GM13977 (cell line): ENCODE data around the gene HOXA10.

Source experiments
- DNase-seq: peaks from one replicate; pipeline ENCODE4 v3.0.0; 2012; ENCODE audit warnings: low spot score
- in situ Hi-C: fragments of 300-500 bp; cut with MboI; formaldehyde crosslinking; loops from one replicate; pipeline ENCODE4 v1.12.0; 2022; ENCODE audit warnings: low sequenced_read_pairs, low pct_unique_long_range_greater_than_20kb, mixed read lengths, inconsistent platforms; ENCODE audit not compliant: unreplicated experiment
- TF ChIP-seq, protein P1 (sequence below): IDR thresholded peaks from 2 replicates; pipeline ENCODE4 v1.5.1; 2012; ENCODE audit warnings: mild to moderate bottlenecking, control low read depth; ENCODE audit not compliant: insufficient read depth; ENCODE audit errors: extremely low read depth, missing control alignments

Gene HOXA10

DNA sequence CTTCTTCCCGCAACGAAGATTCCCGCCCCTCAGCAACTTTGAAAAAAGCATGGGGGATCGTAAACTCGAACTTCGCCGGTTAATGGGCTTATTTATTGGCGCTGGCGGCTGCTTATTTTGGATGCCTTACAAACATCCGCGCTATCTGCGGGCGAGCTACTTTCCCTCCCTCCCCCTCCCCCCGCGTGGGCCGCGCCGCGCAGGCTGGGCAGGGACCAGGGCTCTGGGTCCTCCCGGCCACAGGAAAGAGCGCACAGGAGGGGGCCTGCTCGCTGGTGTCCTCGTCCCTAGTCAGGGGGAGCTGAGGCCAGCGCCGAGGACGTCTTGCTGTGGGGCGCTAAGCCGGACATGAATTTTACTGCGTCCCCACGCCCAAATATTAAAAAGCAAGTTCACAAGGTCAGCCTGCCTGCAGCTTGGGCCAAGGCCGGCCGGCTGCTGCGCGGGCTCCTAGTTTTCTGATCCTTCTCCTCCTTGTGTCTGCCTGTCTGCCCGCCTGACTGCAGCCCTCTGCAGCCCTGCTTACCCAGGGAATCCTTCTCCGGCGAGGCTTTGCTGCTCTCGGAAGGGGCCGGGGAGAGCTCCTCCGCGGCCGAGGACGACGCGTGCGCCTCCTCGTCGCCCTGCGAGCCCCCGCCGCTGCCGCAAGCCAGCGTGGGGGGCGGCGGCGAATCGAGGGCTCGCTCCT lies 1.2 kb downstream of the HOXA10 start:
- in situ Hi-C loops = loop anchor here (25.0 kb wide), 1 partner anchor 811 kb away; no protein-coding TSS in a partner anchor
- DNase-seq = no peak
- TF ChIP-seq, protein P1, sequence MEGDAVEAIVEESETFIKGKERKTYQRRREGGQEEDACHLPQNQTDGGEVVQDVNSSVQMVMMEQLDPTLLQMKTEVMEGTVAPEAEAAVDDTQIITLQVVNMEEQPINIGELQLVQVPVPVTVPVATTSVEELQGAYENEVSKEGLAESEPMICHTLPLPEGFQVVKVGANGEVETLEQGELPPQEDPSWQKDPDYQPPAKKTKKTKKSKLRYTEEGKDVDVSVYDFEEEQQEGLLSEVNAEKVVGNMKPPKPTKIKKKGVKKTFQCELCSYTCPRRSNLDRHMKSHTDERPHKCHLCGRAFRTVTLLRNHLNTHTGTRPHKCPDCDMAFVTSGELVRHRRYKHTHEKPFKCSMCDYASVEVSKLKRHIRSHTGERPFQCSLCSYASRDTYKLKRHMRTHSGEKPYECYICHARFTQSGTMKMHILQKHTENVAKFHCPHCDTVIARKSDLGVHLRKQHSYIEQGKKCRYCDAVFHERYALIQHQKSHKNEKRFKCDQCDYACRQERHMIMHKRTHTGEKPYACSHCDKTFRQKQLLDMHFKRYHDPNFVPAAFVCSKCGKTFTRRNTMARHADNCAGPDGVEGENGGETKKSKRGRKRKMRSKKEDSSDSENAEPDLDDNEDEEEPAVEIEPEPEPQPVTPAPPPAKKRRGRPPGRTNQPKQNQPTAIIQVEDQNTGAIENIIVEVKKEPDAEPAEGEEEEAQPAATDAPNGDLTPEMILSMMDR = no peak

DNA sequence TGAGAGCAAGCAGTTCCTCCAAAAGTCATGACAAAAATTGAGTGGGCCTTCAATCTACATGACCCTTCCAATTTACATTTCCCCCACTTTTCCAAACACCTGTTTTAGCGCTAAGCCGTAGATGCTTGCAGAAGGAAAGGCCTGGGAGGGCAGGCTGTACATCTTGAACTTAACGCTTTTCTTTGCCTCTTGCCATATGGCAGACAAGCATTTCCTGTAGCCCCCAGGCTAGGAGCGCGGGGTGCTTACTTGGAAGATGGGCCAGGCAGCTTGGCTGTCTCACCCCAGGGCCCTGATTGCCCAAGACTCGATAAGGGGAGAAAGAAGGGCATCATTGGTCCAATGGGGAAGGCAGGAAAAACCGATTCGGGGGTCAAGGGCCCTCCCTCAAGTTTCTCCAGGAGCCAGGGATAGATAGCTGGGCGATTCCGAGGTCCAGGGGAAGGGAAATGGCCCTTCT lies 1.8 kb downstream of the HOXA10 start:
- TF ChIP-seq, protein P1 = no peak
- DNase-seq = no peak
- in situ Hi-C loops = loop anchor here (25.0 kb wide), 1 partner anchor 810 kb away; no protein-coding TSS in a partner anchor

- TF ChIP-seq, protein P1 = no peak
- in situ Hi-C loops = loop anchor here (25.0 kb wide), 1 partner anchor 809 kb away; no protein-coding TSS in a partner anchor
- no peak for DNase-seq
Measured at GRCh38 chr7:27171637-27172314, 2.3 kb downstream of the HOXA10 start.

GRCh38 chr7:27171325-27171636 lies 2.8 kb downstream of the HOXA10 start:
- TF ChIP-seq, protein P1 = no peak
- in situ Hi-C loops = loop anchor here (25.0 kb wide), 1 partner anchor 809 kb away; no protein-coding TSS in a partner anchor
- no peak for DNase-seq

DNA sequence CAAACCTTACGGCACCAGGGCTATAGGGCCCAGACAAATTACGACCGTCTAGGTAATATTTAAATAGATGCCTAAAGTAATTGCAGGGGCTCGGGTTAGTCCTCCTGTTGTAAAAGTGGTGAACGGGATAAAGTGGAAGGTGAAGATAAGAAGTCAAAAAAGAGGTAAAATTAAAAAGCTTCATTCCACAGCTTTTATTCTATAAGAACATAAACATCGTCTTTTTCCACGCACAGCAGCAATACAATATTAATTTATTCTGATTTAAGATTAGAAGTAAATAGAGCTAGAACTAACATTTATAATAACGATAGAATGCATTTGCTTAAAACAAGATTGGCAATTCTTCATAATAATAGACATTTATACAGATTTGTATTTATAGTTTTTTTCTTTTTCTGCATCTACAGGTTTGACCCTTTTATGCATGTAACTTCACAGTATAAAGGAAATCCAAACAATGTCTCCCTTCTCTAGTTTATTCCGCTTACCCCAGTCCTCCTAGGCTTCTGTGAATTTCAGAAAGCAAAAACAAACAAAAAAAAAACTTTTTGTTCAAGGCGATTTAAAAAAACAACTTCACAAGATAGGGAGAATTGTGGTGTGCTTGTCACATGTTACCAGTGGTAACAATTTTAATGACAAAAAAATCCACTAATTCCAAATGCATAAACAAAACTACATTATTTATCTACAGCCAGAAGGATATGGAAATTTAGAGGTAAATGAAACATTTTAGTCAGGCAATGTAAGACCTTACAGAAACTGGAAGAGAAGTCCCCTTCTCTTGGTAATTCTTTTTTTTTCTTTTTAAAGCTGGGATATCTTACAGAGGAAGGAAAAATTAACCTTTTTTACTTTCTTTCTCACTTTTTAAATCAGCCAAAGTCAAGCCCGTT lies 3.4 kb downstream of the HOXA10 start:
- TF ChIP-seq, protein P1 = no peak
- no peak for DNase-seq
- in situ Hi-C loops = loop anchor here (25.0 kb wide), 1 partner anchor 808 kb away; no protein-coding TSS in a partner anchor
